D341Med (cell line): Measurements from ENCODE around the gene C1orf226.
"Not testable (repeated sequence)": the region's sequence is repeated elsewhere in the genome, so short reads cannot be mapped to it uniquely, and the experiment has no call there.

Source experiments
- DNase-seq: peaks from one replicate; pipeline ENCODE4 v3.0.0; 2012; ENCODE audit warnings: low spot score

Gene C1orf226

DNA sequence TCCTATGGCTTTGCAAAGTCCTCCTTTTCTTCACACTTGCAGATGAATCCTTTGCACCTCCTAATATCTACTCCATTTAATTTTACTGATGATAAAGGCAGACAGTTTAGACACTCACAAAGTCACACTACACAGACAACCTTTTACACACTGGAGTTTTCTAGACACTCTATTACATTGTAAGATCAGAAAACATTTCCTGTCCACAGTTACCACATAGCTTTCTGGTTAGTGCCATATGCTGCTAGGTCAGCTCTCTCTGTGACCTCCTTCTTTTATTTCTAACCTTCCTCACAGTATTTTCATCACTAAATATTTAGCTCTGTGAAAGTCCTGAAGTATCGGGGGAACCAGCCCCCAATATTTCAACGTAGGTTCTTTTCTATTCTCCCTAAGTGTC lies 25.3 kb downstream of the C1orf226 start:
- DNase-seq = no peak

DNA sequence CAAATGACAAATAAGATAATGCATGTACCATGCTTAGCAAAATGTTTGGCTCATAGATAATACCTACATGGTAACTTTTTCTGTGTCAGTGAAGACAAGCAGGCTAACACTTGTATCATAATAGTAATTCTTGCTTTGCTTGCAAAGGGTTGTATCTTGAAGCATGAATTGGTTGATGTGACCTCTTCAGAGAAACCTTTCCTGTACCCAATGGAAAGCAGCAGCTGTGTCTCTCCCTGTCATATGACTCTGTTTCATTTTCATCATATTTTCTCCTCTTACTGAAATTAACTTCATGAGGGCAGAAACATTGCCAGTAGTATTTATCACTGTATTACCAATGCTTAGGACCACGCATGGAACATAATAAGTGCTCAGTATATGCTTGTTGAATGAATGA lies 26.0 kb downstream of the C1orf226 start:
- no peak for DNase-seq

DNA sequence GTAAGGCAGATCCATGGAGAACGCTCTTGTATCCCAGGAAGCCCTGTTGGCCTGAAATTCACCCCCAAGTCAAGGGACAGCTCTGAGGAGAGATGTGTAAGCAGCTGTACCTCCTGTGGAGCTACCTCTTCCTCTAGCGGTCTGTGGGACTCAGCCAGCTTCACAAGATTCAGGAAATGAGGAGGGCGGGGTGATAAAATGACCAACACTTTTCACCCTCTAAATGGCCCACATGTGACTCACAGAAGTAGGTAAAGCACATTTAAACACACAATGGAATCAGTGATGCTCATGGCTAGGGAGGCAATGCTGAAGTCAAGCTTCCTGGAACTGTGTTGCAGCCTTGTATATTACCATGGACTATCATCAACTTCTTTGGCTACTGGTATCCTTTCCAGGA lies 30.5 kb downstream of the C1orf226 start, which contains the start of gene SH2D1B:
TSS of gene SH2D1B (minus strand) at position 135 of the 400 bp plus-strand sequence. CDS start at position 15, 120 bp downstream.
- no peak for DNase-seq

DNA sequence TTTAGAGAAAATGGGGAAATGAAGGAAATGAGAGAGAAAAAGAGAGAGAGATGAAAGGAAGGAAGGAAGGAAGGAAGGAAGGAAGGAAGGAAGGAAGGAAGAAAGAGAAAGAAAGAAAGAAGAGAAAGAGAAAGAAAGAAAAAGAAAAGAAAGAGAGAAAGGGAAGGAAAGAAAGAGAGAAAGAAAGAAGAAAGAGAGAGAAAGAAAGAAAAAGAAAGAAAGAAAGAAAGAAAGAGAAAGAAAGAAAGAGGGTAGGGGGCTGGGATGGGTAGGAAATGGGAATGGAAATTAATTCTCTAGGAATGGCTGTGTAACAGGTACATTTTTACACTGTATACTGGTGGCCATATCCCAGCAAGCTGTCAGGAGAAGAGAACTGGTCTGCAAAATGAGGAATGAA lies 34.7 kb downstream of the C1orf226 start:
- no peak for DNase-seq

DNA sequence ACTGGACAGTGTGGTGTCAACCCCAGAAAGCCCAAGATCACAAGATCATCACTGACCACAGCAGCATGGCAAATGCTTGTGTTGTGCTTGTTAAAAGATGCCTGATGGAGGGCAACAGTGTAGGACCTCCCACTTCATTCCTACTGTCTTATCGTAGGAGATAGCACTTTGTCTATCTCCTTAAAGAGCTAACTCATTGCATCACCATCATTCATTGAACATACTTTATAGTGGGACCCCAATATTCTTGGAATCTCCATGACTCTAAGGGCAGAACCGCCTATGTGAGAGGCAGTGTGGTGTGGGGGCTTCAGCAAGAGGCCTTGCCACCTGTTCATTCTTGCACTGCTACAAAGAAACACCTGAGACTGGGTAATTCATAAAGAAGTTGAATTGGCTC lies 35.4 kb downstream of the C1orf226 start:
- no peak for DNase-seq

DNA sequence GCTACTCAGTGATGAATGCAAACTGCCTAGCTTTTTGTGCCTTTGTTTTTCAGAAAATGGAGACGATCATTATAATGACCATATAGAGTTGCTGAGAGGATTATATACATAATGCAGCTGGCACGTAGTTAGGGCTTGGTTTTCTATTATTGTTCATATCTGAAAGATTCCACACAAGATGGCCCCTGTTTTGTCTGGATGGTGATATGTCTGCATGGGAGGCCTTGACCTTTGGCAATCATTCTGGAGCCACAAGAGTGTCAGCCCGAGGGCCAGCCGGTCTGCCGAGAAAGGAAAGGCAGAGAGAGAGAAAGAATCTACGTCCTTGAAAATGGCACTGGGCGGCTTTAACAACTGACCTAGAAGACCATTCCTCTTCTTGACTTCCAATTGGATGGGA lies 36.1 kb downstream of the C1orf226 start:
- DNase-seq = no peak

DNA sequence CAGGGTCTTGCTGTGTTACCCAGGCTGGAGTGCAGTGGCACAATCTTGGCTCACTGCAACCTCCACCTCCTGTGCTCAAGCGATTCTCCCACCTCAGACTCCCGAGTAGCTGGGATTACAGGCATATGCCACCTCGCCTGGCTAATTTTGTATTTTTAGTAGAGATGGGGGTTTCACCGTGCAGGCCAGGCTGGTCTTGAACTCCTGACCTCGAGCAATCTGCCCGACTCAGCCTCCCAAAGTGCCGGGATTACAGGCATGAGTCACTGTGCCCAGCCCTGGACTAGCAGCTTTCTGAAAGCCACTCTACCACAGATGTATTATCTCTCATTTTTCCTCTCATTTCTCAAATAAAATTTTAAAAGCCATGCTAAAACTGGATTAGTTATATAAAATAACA lies 37.1 kb downstream of the C1orf226 start:
- not testable (repeated sequence) for DNase-seq

DNA sequence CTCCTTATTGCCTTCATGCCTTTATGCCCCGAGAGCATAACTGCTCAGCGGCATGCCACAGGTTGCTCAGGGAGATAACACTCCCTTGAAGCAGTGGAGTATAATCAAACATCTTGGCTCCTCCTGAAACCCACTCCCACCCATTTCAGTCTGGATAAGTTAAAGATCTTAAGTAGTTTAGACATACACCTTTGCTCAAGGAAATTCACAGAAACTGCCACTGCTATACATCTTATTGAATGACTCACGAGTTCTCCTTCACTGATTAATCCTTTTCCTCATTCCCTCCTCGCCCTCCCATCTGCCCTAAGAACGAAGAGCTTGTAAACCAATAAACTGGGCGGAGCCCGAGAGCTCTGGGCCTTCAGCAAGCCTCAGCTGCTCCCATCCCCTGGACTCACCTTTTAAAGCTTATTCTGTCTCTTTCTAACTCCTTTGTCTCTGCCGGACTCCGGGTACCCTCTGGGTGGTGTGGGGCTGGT lies 38.0 kb downstream of the C1orf226 start:
- DNase-seq = not testable (repeated sequence)

DNA sequence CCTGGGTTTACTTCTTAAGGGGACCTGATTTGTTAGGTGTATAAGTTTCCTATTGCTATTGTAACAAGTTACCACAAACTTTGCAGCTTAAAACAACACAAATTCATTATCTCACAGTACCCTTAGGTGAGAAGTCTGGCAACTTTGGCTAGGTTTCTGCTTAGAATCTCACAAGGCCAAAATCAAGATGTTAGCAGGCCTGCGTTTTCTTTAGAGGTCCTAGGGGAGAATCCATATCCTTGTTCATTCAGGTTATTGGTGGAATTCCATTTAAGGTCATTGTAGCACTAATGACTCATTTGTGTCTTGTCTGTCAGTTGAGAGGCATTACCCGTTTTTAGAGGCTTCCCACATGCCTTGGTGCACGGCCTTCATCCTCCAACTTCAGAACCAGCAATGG lies 38.6 kb downstream of the C1orf226 start:
- DNase-seq = no peak

DNA sequence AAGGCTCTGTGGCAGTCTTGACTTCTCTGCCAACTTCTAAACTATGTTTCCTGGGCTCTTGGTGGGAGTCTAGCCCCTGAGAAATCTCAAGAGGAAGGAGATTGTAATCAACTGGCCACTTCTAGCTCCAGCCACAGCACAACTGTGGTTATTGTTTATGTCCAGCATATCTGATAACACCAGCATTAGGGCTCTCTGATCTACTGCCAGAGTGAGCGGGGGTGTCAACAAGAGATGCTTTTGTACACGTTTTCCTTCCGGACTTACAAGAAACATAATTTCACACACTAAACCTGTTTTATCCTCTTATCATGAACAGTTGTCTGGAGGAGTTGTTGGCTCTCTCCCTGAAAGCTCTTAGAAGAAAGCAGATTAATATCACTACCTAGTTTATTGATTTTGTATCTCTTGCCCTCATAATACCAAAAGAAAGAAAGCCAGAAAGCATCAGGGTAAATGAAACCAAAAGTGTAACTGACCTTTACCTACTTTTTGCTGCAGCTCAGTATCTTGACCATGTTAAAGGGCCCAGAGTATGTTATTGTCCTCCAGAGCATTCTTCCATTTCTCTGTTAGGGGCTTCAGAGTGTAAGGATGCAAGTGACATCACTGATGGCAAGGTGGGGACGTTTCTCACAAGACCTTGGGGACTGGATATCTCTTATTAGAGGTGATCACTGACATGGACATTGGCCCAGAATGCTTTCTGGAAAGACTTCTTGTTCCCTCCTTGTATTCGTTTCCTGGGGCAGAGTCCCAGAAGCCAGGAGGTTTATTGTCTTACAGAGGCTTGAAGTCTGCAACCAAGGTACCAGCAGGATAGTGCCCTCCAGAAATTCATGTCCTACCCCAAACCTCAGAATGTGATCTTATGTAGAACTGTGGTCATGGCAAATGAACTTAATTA lies 40.0 kb downstream of the C1orf226 start:
- DNase-seq = no peak

DNA sequence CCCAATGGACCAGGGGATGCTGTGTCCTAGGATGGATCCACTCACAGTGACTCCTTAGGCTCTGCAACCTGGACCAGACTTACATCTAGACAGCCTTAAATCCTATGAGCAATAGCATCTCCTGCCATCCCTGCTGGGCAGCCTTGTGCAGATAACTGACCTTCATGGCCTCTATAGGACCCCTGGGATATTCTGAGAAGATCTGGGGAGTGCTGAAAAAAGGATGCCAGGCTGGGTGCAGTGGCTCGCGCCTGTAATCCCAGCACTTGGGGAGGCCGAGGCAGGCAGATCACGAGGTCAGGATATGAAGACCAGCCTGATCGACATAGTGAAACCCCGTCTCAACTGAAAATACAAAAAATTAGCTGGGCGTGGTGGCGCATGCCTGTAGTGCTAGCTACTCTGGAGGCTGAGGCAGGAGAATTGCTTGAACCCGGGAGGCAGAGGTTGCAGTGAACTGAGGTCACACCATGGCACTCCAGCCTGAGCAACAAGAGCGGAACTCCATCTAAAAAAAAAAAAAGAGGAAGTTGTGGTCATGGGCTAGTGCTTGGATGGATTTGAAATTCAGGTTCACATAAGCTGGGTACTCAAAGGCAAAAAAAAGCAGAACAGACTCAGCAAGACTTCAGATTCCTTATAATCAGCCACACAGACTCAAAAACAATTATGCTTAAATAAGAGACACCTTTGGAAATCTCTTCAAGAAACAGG lies 41.3 kb downstream of the C1orf226 start:
- no peak for DNase-seq

DNA sequence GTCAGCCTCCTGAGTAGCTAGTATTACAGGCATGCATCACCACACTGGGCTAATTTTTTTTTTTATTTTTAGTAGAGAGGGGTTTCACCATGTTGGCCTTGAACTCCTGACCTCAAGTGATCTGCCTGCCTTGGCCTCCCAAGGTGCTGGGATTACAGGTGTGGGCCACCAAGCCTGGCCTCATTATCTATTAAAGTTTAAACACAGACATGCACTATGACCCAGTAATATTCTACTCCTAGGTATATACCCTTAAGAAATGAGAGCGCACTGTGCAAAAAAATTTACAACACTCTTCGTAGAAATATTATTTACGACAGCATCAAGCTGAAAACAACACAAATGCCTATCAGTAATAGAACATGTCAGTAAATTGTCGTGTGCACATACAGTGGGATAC lies 49.1 kb downstream of the C1orf226 start:
- no peak for DNase-seq

DNA sequence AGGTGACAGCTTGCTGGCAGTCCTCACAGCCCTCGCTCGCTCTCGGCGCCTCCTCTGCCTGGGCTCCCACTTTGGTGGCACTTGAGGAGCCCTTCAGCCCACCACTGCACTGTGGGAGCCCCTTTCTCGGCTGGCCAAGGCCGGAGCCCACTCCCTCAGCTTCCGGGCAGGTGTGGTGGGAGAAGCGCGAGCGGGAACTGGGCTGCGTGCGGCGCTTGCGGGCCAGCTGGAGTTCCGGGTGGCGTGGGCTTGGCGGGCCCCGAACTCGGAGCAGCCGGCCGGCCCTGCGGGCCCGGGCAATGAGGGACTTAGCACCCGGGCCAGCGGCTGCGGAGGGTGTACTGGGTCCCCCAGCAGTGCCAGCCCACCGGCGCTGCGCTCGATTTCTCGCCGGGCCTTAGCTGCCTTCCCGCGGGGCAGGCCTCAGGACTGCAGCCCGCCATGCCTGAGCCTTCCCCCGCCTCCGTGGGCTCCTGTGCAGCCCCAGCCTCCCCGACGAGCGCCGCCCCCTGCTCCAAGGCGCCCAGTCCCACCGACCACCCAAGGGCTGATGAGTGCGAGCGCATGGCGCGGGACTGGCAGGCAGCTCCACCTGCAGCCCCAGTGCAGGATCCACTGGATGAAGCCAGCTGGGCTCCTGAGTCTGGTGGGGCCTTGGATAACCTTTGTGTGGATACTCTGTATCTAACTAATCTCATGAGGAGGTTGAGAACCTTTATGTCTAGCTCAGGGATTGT lies 51.6 kb downstream of the C1orf226 start:
- not testable (repeated sequence) for DNase-seq
